Gastroesophageal sphincter (tissue), 3 donors: ENCODE measurements around the gene ADGRG1.

Experiments
- POLR2A ChIP-seq, 2 donors: fragments of 450-650 bp; IDR thresholded peaks; one replicate each; pipeline ENCODE4 v1.6.1; 2017; ENCODE audit warnings: antibody characterized with exemption in 2 of 2, mild to moderate bottlenecking in 2 of 2, moderate library complexity in 1 of 2
- TF ChIP-seq, protein P1 (sequence below), 4 experiments: fragments of 200-600 bp in 2 of 4; fragments of 450-650 bp in 2 of 4; sonication (generic) in 1 of 4; IDR thresholded peaks; one replicate each; pipeline ENCODE4 v1.5.1; 2017 to 2019; ENCODE audit warnings: antibody characterized with exemption in 4 of 4, mild to moderate bottlenecking in 2 of 4, moderate library complexity in 2 of 4

DNA sequence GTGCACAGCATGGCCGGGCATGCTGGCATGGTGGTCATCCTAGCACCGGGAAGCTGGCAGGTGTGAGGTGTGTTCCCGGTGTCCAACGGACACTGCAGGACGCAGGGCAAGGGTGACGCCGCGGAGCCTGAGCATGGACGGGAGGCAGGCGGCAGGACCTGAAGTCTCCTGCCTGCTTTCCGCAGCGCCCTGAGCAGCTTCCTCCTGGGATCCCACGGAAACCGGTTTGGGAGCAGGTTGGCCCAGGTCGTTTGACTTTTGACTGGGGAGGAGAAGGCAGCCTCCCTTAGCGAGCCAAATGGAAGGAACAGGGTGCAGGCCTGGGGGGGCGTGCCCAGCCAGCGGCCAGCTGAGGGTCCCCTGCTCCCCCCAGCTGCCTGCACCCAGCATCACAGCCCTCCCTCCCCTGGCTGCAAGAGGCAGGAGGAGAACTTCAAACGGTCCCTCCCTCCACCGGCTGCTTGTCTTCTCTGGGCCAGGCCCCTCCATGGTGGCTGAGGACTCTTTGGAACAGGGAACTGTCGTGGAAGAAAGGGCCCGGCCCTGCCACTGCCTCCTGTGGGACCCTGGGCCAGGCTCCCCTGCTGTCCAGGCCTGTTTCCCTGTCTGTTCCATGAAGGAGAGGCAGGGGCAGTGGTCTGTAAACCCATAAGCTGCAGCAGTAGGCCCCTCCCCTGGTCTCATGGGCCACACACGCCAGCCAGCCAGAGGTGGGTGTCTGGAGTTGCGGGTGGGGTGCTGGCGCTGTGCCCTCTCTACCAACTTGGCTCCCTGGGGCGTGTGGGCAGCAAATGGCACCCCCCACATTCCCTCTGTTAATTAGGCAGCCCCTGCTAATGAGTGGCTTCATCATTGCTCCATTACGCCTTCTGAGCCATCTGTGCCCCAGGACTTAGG is 7.8 kb upstream of the ADGRG1 start:
- TF ChIP-seq POLR2A (IDR thresholded peaks at IDR 0.05) = no peak
- TF ChIP-seq, protein P1, sequence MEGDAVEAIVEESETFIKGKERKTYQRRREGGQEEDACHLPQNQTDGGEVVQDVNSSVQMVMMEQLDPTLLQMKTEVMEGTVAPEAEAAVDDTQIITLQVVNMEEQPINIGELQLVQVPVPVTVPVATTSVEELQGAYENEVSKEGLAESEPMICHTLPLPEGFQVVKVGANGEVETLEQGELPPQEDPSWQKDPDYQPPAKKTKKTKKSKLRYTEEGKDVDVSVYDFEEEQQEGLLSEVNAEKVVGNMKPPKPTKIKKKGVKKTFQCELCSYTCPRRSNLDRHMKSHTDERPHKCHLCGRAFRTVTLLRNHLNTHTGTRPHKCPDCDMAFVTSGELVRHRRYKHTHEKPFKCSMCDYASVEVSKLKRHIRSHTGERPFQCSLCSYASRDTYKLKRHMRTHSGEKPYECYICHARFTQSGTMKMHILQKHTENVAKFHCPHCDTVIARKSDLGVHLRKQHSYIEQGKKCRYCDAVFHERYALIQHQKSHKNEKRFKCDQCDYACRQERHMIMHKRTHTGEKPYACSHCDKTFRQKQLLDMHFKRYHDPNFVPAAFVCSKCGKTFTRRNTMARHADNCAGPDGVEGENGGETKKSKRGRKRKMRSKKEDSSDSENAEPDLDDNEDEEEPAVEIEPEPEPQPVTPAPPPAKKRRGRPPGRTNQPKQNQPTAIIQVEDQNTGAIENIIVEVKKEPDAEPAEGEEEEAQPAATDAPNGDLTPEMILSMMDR (IDR thresholded peaks at IDR 0.05) = no peak
